Measurements from ENCODE around the gene TIMP1. TPM values are rescaled to one million over a fixed set of nuclear protein-coding genes. Genes with fewer than 3 reads are reported as not detected.

Gene TIMP1
- total RNA-seq, 1 donor from 2014 or later: 479 TPM

DNA sequence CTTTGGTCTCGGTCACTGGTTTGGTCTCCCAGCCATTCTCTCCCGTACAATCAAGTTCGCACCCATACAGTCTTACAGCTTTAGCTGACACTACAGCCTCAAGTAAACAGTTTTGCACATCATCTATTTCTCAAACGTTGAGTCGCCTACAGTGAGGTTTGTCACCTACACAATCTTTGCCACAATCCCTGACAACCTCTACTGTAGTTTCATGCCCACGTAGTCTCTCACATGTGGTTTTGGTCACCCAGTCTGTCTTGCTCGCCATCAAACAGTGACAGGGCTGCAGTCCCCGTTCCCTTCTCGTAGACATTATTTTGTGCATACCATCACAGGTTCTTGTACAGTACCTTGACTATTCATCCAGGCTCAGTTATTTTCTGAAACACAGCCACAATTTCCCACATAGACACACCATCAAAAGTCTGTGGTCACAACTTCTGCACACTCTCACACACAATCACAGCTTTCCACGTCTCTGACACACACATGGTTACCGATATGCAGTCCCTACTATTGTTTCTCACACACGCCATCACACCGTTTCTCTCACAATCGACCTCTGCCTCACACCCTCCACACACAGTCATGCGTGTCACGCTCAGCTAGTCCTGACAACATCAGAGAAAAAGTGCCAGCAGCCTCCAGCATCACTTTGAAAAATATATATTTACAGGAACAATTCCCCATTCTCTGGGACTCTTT lies 52.8 kb downstream of the TIMP1 start:
- H3K27ac ChIP-seq (ENCODE audit: low read depth, low read length): no peak overlapping the region
- H3K4me3 ChIP-seq (ENCODE audit: insufficient read depth, low read depth, low read length): no peak overlapping the region
- H3K27me3 ChIP-seq (ENCODE audit: insufficient read depth, low read length): no peaks in the 10 kb centered on the region
- Mint-ChIP-seq H3K36me3 (ENCODE audit: low read depth, unreplicated experiment) (peaks cover 8% of the 10 kb centered on the region), H3K27ac (ENCODE audit: unreplicated experiment) (no peak overlapping the region), H3K27me3 (ENCODE audit: low read depth, unreplicated experiment) (no peaks in the 10 kb centered on the region), H3K4me3 (ENCODE audit: unreplicated experiment) (no peak overlapping the region), H3K4me1 (ENCODE audit: low read depth, unreplicated experiment) (peaks cover 2% of the 10 kb centered on the region), H3K9me3 (ENCODE audit: unreplicated experiment) (no peaks in the 10 kb centered on the region)
- peaks cover 6% of the 10 kb centered on the region for H3K36me3 ChIP-seq (ENCODE audit: insufficient read depth, low read length)
- DNase-seq (ENCODE audit: low read depth): no peak
- H3K9ac ChIP-seq (ENCODE audit: low read length): no peak overlapping the region
- H2AFZ ChIP-seq (ENCODE audit: low read depth, low read length): no peak overlapping the region
- peaks cover 3% of the 10 kb centered on the region for H3K4me1 ChIP-seq (ENCODE audit: insufficient read depth, low read length)
- no peak overlapping the region for H3K4me2 ChIP-seq (ENCODE audit: low read length)
- TF ChIP-seq EZH2 (IDR thresholded peaks at IDR 0.05; ENCODE audit: insufficient read depth, low read length): no peak
- TF ChIP-seq, protein P1, sequence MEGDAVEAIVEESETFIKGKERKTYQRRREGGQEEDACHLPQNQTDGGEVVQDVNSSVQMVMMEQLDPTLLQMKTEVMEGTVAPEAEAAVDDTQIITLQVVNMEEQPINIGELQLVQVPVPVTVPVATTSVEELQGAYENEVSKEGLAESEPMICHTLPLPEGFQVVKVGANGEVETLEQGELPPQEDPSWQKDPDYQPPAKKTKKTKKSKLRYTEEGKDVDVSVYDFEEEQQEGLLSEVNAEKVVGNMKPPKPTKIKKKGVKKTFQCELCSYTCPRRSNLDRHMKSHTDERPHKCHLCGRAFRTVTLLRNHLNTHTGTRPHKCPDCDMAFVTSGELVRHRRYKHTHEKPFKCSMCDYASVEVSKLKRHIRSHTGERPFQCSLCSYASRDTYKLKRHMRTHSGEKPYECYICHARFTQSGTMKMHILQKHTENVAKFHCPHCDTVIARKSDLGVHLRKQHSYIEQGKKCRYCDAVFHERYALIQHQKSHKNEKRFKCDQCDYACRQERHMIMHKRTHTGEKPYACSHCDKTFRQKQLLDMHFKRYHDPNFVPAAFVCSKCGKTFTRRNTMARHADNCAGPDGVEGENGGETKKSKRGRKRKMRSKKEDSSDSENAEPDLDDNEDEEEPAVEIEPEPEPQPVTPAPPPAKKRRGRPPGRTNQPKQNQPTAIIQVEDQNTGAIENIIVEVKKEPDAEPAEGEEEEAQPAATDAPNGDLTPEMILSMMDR (IDR thresholded peaks at IDR 0.05; ENCODE audit: insufficient read depth, low read depth, low read length): no peak
- no peaks in the 10 kb centered on the region for H3K79me2 ChIP-seq (ENCODE audit: insufficient read depth, low read length)
- peak; percentile 45 for FAIRE-seq
- H4K20me1 ChIP-seq (ENCODE audit: insufficient read depth, low read length): no peaks in the 10 kb centered on the region
- no peaks in the 10 kb centered on the region for H3K9me3 ChIP-seq (ENCODE audit: insufficient read depth, low read depth, low read length)

Small RNAs within 50 kb of the gene (microRNA-seq; reads per million reads assigned to microRNA genes)
- not detected for gene MIR4769

Other genes starting within 250 kb of the TIMP1 start
- gene ZNF157, start 211.9 kb upstream of the TIMP1 start, total RNA-seq: 0.17 and 0.54 TPM in 2 replicates
- gene ZNF41, start 99.2 kb upstream of the TIMP1 start, total RNA-seq: 5.7 and 7.0 TPM in 2 replicates
- 44.0 and 48.7 TPM in 2 replicates for gene ARAF, start 21.2 kb upstream of the TIMP1 start, total RNA-seq
- gene SYN1, start 37.4 kb downstream of the TIMP1 start, total RNA-seq: 1.6 and 2.2 TPM in 2 replicates
- 0.17 and 1.1 TPM in 2 replicates for gene CFP, start 47.5 kb downstream of the TIMP1 start, total RNA-seq
- gene ELK1, start 68.1 kb downstream of the TIMP1 start, total RNA-seq: 33.6 and 34.1 TPM in 2 replicates
- gene UXT, start 76.7 kb downstream of the TIMP1 start, total RNA-seq: 72.7 and 73.5 TPM in 2 replicates

All from astrocyte (in vitro differentiated cells and primary cell).